Erythroblast (primary cell): ENCODE results near the gene TENM3.

Source experiments
- GATA1 ChIP-seq: IDR thresholded peaks from 2 replicates; pipeline ENCODE4 v1.6.1; 2011; ENCODE audit warnings: low read depth, mild to moderate bottlenecking, control low read depth, low read length, moderate library complexity
- POLR2A ChIP-seq: IDR thresholded peaks from 2 replicates; pipeline ENCODE4 v1.6.1; 2011; ENCODE audit warnings: mild to moderate bottlenecking, low read length

DNA sequence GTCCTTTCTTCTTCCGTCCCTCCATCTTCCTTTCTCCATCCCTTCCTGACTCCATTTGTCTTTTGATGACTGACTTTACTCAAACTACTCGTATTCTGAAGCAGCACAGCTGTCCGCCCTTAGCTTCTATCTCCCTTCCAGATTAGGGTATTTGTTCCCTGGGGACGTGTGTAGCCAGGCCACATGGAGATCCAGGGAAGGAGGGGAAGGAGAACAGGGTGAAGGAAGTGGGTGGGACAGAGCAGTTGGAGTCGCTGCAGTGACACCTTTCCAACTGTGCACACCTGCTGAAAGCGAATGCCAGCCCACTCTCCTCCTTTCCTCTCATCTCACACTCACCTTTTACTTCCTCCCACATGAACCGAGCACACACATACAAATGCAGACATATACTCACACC, 350.2 kb downstream of the TENM3 start:
- TF ChIP-seq POLR2A (no peak), GATA1 (no peak)
